Measurements from ENCODE around the gene FOXN3. TPM values are rescaled to one million over a fixed set of nuclear protein-coding genes. Genes with fewer than 3 reads are reported as not detected.

Gene FOXN3
- total RNA-seq, 1 donor from 2014 or later, result 131 TPM

DNA sequence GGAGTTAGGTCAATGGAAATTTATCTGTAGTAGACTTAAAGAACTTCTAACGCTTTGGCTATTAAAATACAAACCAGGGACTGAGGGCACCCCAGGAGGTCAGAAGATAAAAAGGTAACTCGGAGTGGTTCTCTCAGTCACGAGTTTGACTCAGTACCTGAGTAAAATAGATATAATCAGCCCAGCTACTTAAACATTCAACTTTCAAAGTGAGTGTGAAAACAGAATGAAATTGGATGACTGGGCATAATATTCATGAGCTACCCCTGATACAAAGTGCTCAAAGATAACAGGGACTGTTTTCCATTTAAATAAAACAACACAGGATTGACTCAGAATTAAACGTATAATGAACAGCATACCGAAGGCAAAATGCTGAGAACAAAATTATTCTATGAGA, 75.0 kb downstream of the FOXN3 start:
- intact Hi-C loops (cut with micrococcal nuclease), result no loop called here
- H3K4me1 Mint-ChIP-seq (ENCODE audit: low read depth), result peaks cover 32% of the 10 kb centered on the region
- no peak for DNase-seq (ENCODE audit: low spot score)
- no peak overlapping the region for H3K4me3 Mint-ChIP-seq (ENCODE audit: low read depth)
- peaks cover 59% of the 10 kb centered on the region for H3K36me3 Mint-ChIP-seq (ENCODE audit: low read depth)
- no peaks in the 10 kb centered on the region for H3K9me3 Mint-ChIP-seq
- no peak overlapping the region for H3K27ac Mint-ChIP-seq
- H3K27me3 Mint-ChIP-seq (ENCODE audit: low read depth), result no peaks in the 10 kb centered on the region

DNA sequence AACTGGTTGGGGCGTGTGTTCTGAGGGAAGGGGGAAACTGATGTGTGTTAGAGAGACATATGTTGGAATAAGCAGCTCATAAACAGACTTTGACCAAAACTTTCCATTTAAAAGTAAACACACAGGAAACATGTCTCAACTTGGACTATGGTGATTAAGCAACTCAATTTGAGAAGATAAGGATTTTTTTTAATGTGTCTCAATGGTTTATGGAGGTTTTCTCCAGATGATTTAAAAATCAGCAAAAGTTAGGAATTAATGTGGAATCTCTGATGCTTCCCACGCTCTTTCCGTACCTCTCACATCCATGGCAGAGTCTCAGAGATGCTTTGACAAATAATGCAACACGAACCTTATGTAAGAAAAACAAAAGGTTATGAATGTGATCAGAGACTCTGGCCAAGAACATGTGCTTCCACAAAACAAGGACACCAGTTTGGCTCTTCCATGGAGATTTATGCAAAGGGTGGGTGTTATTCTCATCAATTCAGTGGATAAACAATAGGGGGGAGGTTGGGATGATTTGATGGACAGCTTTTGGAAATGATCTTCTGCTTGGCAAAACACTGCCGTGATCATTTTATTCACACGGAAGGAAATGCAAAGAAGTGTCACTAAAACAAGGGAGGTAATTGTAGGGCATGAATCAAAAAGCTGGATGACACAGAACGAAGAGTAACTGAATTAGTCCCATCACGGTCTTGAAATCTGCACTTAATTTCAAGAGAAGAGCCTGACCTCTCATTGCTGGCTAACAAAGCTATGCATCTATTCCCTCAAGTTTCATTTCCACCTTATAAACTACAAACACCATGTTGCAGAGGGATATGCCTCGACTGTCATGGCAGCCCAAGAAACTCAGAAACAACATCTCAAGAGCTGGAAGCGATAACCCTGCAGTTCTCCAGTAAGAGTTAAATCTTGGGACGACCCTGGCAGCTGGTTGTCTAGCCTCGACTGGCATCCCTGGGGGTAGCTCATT, 76.5 kb downstream of the FOXN3 start:
- Mint-ChIP-seq H3K36me3 (ENCODE audit: low read depth) (peaks cover 50% of the 10 kb centered on the region), H3K9me3 (no peaks in the 10 kb centered on the region), H3K27me3 (ENCODE audit: low read depth) (no peaks in the 10 kb centered on the region), H3K4me1 (ENCODE audit: low read depth) (peaks cover 39% of the 10 kb centered on the region), H3K27ac (peak overlapping the region; percentile 63), H3K4me3 (ENCODE audit: low read depth) (no peak overlapping the region)
- intact Hi-C loops (cut with micrococcal nuclease), result loop anchor here (1.0 kb wide), 1 partner anchor 64 kb away; no protein-coding TSS in a partner anchor
- DNase-seq (ENCODE audit: low spot score), result no peak

DNA sequence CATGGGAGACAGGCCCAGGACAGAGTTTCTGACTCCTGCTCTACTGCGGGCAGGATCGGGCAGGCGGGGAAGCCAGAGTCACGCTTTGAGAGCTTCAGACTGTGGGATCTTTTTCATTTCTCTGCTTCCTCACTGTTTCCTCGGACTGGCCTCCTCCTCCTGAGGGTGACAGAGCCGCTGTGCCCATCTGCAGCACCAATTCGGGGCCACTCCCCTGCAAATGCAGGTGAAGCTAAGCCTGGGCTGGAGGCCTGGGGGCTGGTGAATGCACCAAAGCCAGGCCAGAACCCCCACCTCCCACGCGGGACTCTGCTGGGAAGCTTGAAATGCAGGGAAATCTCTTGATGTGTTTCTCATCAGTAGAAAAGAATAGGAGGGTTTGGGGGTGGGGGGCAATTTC, 77.5 kb downstream of the FOXN3 start:
- no peaks in the 10 kb centered on the region for H3K27me3 Mint-ChIP-seq (ENCODE audit: low read depth)
- no peaks in the 10 kb centered on the region for H3K9me3 Mint-ChIP-seq
- H3K4me3 Mint-ChIP-seq (ENCODE audit: low read depth), result no peak overlapping the region
- peaks cover 45% of the 10 kb centered on the region for H3K36me3 Mint-ChIP-seq (ENCODE audit: low read depth)
- no peak for DNase-seq (ENCODE audit: low spot score)
- H3K4me1 Mint-ChIP-seq (ENCODE audit: low read depth), result peaks cover 39% of the 10 kb centered on the region
- peak overlapping the region; percentile 63 for H3K27ac Mint-ChIP-seq
- intact Hi-C loops (cut with micrococcal nuclease), result no loop called here

DNA sequence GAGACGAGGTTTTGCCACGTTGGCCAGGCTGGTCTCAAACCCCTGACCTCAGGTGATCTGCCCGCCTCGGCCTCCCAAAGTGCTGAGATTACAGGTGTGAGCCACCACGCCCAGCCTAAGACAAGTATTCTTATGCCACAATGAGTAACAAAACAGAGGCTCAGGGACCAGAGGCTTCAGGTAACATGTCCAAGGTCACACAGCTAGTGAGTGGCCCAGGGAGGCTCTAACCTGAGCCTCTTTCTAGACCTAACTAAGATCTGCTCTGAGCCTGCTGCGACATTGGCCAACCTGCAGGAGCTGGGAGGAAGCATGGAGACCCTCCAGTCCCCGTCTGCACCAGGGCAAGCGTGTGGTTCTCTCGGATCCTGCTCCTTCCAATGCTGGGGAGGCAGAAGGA, 77.9 kb downstream of the FOXN3 start:
- Mint-ChIP-seq H3K27me3 (ENCODE audit: low read depth) (no peaks in the 10 kb centered on the region), H3K4me1 (ENCODE audit: low read depth) (peaks cover 39% of the 10 kb centered on the region), H3K4me3 (ENCODE audit: low read depth) (no peak overlapping the region), H3K9me3 (no peaks in the 10 kb centered on the region), H3K36me3 (ENCODE audit: low read depth) (peaks cover 42% of the 10 kb centered on the region), H3K27ac (no peak overlapping the region)
- DNase-seq (ENCODE audit: low spot score), result no peak
- intact Hi-C loops (cut with micrococcal nuclease), result no loop called here

DNA sequence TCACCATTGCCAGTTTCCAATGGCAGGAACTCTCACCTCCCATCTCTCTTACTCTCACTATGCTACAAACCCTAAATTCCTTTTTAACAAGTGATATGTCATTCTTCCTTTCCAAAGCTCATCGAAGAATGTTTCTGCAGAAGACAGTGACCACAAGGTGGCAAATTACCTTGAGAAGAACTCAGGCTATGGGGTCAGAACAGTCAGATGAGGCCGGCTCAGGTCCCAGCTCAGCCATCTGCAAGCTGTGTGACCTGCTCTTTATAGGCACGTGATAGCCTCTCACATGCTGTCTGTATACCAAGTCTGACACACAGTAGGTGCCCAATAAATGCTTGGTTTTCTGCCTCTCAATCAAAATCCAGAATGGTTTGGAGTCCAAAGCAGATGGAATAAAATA, 80.7 kb downstream of the FOXN3 start:
- H3K9me3 Mint-ChIP-seq, result no peaks in the 10 kb centered on the region
- H3K4me3 Mint-ChIP-seq (ENCODE audit: low read depth), result no peak overlapping the region
- peaks cover 33% of the 10 kb centered on the region for H3K4me1 Mint-ChIP-seq (ENCODE audit: low read depth)
- DNase-seq (ENCODE audit: low spot score), result no peak
- H3K27ac Mint-ChIP-seq, result no peak overlapping the region
- H3K27me3 Mint-ChIP-seq (ENCODE audit: low read depth), result no peaks in the 10 kb centered on the region
- peaks cover 38% of the 10 kb centered on the region for H3K36me3 Mint-ChIP-seq (ENCODE audit: low read depth)
- intact Hi-C loops (cut with micrococcal nuclease), result no loop called here

DNA sequence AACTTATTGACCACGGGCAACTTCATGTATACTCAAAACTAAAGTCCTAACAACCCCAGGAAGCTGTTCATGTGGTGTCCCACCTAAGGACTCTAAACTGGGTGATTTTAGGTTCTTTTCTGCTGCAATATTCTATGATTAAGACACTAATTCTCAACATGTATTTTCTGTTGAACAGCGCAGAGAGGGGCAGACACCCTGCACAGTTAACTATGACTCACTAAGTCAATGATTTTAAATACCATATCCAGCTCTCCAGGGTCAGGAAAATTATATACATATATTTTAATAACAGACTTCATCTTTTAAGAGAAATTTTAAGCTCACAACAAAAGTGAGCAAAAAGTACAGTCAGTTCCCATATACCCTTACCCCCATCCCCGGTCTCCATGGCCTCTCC, 85.0 kb downstream of the FOXN3 start:
- Mint-ChIP-seq H3K27ac (no peak overlapping the region), H3K36me3 (ENCODE audit: low read depth) (peaks cover 32% of the 10 kb centered on the region), H3K4me3 (ENCODE audit: low read depth) (no peak overlapping the region), H3K27me3 (ENCODE audit: low read depth) (no peaks in the 10 kb centered on the region), H3K4me1 (ENCODE audit: low read depth) (peaks cover 27% of the 10 kb centered on the region), H3K9me3 (no peaks in the 10 kb centered on the region)
- intact Hi-C loops (cut with micrococcal nuclease), result no loop called here
- DNase-seq (ENCODE audit: low spot score), result no peak

DNA sequence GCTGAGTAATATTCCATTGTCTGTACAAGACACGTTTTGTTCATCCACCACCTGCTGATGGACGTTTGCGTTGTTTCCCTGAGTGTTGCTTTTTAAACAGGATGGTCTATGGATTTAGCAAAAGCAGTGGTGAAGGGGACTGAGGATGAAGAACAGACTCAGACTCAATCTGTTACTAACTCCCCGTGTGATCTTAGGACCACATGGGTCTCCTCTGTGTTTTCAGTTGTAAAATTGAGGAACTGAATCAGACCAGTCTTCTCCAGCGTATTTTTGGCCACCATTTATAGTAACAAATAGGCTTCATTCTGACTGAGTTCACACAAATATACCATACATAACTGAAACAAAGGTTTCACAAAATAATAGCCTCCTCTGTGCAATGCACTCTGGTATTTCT, 85.6 kb downstream of the FOXN3 start:
- Mint-ChIP-seq H3K9me3 (no peaks in the 10 kb centered on the region), H3K27ac (no peak overlapping the region), H3K4me1 (ENCODE audit: low read depth) (peaks cover 26% of the 10 kb centered on the region), H3K4me3 (ENCODE audit: low read depth) (no peak overlapping the region), H3K36me3 (ENCODE audit: low read depth) (peaks cover 34% of the 10 kb centered on the region), H3K27me3 (ENCODE audit: low read depth) (no peaks in the 10 kb centered on the region)
- intact Hi-C loops (cut with micrococcal nuclease), result no loop called here
- DNase-seq (ENCODE audit: low spot score), result no peak

DNA sequence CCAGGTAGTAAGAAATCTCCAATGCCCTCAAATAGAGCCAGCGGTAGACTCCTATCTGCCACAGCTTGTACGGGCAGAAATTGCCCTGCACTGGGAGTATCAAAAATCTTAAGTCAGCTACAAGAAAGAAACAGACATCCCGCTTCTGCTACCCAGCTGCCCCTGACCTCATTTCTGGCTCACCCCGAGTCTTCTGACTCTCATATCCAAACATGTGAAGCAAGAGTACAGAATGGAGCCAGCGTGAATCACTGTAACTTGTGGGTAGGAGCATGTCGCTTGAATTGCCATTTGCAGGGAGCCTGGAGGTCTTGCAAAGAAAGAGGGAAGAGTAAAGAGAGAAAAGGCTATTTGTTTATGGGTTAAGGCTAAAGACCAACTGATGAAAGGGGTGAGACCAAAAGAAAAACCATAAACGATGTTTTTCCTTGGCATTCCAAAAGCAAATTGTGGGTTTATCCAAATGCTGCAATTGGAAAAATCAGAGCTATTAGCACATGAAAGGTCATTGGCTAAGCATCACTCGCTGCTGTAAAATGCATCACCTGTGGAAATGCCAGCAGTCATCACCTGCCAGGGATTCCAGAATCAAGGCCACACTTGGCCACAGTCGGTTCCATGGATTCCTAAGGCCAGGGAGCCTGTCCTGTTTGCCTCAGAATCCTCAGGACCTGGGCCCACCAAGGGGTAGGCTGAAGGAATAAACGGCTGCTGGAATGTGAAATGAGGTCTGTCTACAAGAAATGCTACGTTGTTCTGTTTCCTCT, 86.6 kb downstream of the FOXN3 start:
- Mint-ChIP-seq H3K27me3 (ENCODE audit: low read depth) (no peaks in the 10 kb centered on the region), H3K27ac (no peak overlapping the region), H3K9me3 (no peaks in the 10 kb centered on the region), H3K4me1 (ENCODE audit: low read depth) (peaks cover 30% of the 10 kb centered on the region), H3K36me3 (ENCODE audit: low read depth) (peaks cover 40% of the 10 kb centered on the region), H3K4me3 (ENCODE audit: low read depth) (no peak overlapping the region)
- DNase-seq (ENCODE audit: low spot score), result no peak
- intact Hi-C loops (cut with micrococcal nuclease), result no loop called here

DNA sequence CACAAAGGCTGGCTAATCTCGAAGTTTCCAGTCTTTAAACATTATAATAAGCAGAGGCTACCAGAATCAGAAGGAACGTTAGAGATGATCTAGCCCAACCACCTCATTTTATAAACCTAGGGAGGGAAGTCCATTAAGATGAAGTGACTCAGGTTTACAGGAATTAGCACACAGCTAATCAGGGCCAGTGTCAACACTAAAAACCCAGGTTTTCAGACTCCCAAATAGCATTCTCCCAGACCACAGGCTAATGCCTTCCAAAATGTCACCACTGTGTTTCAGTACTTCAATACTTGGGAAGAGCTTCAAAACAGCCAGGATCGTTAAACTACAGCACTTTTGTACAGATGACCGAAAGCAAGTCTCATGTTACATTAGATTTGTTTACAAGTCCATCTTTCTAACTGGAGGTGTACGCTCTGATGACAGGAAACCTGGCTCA, 89.2 kb downstream of the FOXN3 start:
- no peaks in the 10 kb centered on the region for H3K9me3 Mint-ChIP-seq
- H3K4me3 Mint-ChIP-seq (ENCODE audit: low read depth), result no peak overlapping the region
- H3K27me3 Mint-ChIP-seq (ENCODE audit: low read depth), result no peaks in the 10 kb centered on the region
- no peak for DNase-seq (ENCODE audit: low spot score)
- intact Hi-C loops (cut with micrococcal nuclease), result no loop called here
- H3K27ac Mint-ChIP-seq, result no peak overlapping the region
- H3K36me3 Mint-ChIP-seq (ENCODE audit: low read depth), result peaks cover 40% of the 10 kb centered on the region
- H3K4me1 Mint-ChIP-seq (ENCODE audit: low read depth), result peaks cover 43% of the 10 kb centered on the region

DNA sequence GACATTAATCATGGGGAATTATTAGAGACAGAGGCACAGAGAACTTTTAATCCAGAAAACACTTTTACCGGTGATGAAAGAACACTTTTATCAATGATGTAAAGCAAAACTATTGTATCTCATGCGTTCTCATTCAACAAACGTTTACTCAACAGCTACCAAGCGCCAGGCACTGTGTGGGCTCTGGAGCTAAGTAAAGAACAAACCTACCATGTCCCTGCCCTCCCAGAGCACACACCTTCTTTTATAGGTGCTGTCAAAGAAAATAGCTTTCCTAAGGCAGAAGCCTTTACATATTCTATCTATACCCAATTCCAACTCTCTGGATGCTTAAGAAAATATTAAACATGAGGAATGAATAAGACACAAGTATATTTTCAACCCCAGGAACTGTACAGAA, 91.1 kb downstream of the FOXN3 start:
- Mint-ChIP-seq H3K36me3 (ENCODE audit: low read depth) (peaks cover 40% of the 10 kb centered on the region), H3K27me3 (ENCODE audit: low read depth) (no peaks in the 10 kb centered on the region), H3K27ac (no peak overlapping the region), H3K9me3 (no peaks in the 10 kb centered on the region), H3K4me1 (ENCODE audit: low read depth) (peaks cover 37% of the 10 kb centered on the region), H3K4me3 (ENCODE audit: low read depth) (no peak overlapping the region)
- intact Hi-C loops (cut with micrococcal nuclease), result no loop called here
- no peak for DNase-seq (ENCODE audit: low spot score)

DNA sequence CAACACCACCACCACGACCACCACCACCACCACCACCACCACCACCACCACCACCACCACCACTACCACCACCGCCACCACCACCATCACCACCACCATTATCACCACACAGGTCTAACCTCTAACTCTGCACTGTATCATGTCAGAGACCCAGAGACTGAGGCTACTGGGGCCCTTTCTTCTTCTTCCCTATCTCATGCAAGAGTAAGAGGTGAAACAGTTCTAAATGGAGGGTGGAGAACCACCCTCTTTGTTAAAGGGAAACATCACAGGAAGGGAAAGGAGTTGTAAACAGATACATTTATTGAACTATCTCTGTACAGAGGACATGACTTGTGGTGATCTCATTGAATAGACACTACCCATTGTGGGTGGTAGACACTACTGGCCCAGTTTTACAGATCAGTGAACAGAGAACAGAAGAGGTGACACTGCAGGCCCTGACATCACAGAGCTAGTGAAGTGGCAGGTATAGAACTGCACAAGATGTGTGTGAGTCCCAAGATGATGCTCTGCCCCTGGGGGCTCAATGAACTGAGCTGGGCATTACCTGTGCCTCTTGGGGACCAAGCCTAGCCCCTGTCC, 91.6 kb downstream of the FOXN3 start:
- no peak overlapping the region for H3K27ac Mint-ChIP-seq
- peaks cover 39% of the 10 kb centered on the region for H3K36me3 Mint-ChIP-seq (ENCODE audit: low read depth)
- H3K4me3 Mint-ChIP-seq (ENCODE audit: low read depth), result no peak overlapping the region
- H3K27me3 Mint-ChIP-seq (ENCODE audit: low read depth), result no peaks in the 10 kb centered on the region
- intact Hi-C loops (cut with micrococcal nuclease), result no loop called here
- H3K9me3 Mint-ChIP-seq, result no peaks in the 10 kb centered on the region
- DNase-seq (ENCODE audit: low spot score), result no peak
- peaks cover 37% of the 10 kb centered on the region for H3K4me1 Mint-ChIP-seq (ENCODE audit: low read depth)

DNA sequence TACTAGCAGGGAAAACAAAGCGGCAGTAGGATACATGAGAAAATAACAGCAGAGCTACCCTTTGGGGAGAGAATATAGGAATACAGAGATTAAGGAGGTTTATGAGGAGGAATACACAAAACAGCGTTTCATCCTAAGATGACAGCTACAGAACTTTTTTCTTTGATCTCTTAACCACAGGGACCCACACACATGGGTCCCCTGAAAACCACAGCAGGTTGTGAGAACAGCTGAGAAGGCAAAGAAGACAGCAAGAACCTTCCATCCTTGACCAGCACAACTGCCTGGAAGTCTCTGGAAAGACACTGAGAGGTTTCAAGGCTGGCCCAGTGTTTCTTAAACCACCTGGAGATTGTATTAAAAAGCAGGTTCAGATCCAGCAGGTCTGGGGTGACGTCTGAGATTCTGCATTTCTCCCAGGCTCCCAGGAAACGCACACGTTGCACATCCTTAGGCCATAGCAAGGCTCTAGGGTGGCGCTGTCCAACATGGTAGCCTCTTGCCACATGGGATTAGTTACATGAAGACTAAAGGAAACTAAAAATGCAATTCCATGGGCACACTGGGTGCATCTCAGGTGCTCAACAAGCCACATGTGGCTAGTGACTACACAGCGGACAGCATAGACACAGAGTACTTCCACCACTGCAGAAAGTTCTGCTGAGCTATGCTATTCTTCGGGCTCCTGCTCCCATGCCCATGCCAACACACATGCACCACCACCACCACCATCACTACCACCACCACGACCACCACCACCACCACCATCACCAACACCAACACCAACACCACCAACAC, 92.3 kb downstream of the FOXN3 start:
- H3K36me3 Mint-ChIP-seq (ENCODE audit: low read depth), result peaks cover 37% of the 10 kb centered on the region
- peaks cover 4% of the 10 kb centered on the region for H3K9me3 Mint-ChIP-seq
- no peak overlapping the region for H3K4me3 Mint-ChIP-seq (ENCODE audit: low read depth)
- H3K27me3 Mint-ChIP-seq (ENCODE audit: low read depth), result no peaks in the 10 kb centered on the region
- DNase-seq (ENCODE audit: low spot score), result no peak
- H3K4me1 Mint-ChIP-seq (ENCODE audit: low read depth), result peaks cover 30% of the 10 kb centered on the region
- intact Hi-C loops (cut with micrococcal nuclease), result no loop called here
- no peak overlapping the region for H3K27ac Mint-ChIP-seq

All from activated T-helper 2 cell treated with anti-CD3 and anti-CD28 coated beads, Interferon-gamma antibody, Interleukin-2, Interleukin-4, amounts not matched to agents 10 μg/mL and 5 μg/mL and 100 μg/mL, durations not matched to agents 14 hours and 24 hours and 36 hours (primary cell).